H7 (cell line): Measurements from ENCODE around the gene CSPG4. TPM values are rescaled to one million over a fixed set of nuclear protein-coding genes. Genes with fewer than 3 reads are reported as not detected.
"Not testable (repeated sequence)": the region's sequence is repeated elsewhere in the genome, so short reads cannot be mapped to it uniquely, and the experiment has no call there.

Experiments used
- DNase-seq: peaks from one replicate; pipeline ENCODE4 v3.0.0; 2012
- H3K27me3 ChIP-seq: 2 replicates; pipeline ENCODE4 v1.6.0; 2011; ENCODE audit warnings: mild to moderate bottlenecking, low read length; ENCODE audit not compliant: control insufficient read depth, insufficient read depth
- H3K36me3 ChIP-seq: replicated peaks from 2 replicates; pipeline ENCODE4 v1.5.1; 2011; ENCODE audit warnings: low read length; ENCODE audit not compliant: control insufficient read depth, insufficient read depth
- H3K4me3 ChIP-seq: 2 replicates; pipeline ENCODE4 v1.5.1; 2011; ENCODE audit warnings: low read depth, mild to moderate bottlenecking, control low read depth, low read length, moderate library complexity; ENCODE audit not compliant: insufficient read depth
- total RNA-seq: library from RNA; depleted of rRNA; stranded (reverse); fragments of >200 nt; shearing (Covaris generic); gene quantifications from 2 replicates; pipeline ENCODE4 v1.2.3, GENCODE V29; 2014

Gene CSPG4
- total RNA-seq, 1 experiment from 2014 or later = 4.3 TPM

DNA sequence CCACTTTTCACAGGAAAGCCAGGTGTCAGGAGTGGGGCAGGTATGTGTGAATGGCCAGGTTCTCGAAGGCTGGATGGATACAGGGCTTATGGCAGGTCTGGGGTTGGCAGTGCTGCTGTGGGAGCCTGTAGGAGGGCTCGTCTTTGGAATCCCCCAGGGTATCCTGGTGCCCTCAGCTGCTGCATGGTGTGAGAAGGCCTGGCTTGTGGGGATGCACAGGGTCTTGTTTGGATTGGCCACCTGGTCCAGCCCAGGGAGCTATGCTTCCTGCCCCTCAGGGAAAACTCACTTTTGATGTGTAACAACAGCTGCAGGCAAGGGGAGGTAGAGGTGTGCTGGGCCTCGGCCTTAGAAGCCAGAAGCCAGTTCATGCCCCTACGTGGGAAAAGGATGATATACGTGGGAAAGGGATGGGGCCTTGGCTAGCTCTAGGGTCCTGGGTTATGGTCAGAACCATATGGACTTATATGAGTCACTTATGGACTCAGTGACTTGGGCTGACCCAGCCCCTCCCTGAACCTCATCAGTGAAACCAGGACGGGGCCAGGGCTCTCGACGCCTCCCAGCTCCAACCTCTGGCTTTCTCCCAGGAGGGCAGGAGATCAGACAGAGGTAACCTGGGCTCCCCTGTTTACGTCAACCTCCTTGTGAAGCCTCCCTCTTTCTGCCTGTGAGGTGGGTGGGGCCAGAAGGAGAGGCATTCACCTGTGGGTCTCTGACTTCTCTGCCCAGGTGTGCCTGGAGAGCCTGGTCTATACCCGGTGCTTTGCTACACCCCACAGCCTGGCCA, 37.8 kb upstream of the CSPG4 start:
- Histone ChIP-seq H3K36me3 (no peaks in the 10 kb centered on the region), H3K4me3 (no peak overlapping the region), H3K27me3 (no peaks in the 10 kb centered on the region)
- DNase-seq = no peak

DNA sequence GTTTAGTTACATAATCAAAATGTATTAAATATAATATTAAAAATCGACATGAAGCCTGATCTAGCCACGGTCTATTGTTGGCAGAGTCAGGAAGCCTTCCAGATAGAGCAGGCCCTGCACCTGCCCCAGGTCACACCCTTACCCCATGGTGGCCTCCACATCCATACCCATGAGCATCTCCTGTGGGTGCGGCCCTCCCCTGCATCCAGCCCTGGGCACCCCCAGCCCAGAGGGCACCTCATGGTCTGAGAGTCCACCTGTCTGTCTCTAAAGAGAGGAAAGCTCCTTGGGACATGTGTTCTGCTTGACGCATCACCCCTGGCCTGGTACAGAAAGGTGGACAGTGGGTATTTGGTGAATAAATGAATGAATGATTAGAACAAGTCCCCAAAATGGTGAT, 37.2 kb upstream of the CSPG4 start:
- Histone ChIP-seq H3K36me3 (no peaks in the 10 kb centered on the region), H3K4me3 (no peak overlapping the region), H3K27me3 (no peaks in the 10 kb centered on the region)
- no peak for DNase-seq

DNA sequence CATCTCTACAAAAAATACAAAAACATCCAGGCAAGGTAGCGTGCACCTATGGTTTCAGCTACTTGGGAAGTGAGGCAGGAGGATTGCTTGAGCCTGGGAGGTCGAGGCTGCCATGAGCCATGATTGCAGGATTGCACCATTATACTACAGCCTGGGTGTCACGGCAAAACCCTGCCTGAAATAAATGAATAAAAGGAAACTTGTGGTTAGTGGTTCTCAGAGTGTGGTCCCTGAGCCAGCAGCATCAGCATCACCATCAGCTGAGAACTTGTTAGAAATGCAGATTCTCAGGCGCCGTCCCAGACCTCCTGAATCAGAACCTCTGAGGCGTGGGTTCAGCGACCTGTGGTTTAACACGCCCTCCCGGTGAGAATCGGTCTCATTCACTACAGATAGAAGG, 36.2 kb upstream of the CSPG4 start:
- H3K27me3 ChIP-seq, DNase-seq, H3K4me3 ChIP-seq, H3K36me3 ChIP-seq: not testable (repeated sequence)

DNA sequence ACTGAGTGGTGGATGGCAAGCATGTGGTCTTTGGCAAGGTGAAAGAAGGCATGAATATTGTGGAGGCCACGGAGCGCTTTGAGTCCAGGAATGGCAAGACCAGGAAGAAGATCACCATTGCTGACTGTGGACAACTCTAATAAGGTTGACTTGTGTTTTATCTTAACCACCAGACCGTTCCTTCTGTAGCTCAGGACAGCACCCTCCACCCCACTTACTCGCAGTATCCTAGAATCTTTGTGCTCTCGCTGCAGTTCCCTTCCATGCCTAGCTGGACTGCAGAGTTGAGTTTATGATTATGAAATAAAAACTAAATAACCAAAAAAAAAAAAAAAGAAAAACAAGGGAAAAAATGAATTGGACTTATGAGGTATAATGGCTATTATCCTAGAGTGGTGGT, 34.5 kb upstream of the CSPG4 start:
- H3K27me3 ChIP-seq, H3K36me3 ChIP-seq, DNase-seq, H3K4me3 ChIP-seq: not testable (repeated sequence)

DNA sequence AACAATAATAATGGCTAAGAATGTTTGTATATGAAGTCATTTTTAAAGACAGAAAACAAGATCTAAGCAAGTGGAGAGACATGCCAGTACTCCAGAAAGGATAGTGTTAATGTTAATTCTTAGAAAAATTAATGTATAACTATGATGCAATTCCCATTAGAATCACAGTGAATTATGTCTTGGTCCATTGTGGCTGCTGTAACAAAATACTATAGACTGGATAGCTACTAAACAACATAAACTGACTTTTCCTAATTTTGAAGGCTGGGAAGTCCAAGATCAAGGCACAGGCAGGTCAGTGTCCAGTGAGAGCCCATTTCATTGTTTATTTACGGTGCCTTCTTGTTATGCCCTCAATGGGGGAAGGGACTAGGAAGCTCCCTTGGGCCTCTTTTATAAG, 32.7 kb upstream of the CSPG4 start:
- DNase-seq = no peak
- H3K36me3 ChIP-seq = no peaks in the 10 kb centered on the region
- no peak overlapping the region for H3K4me3 ChIP-seq
- no peaks in the 10 kb centered on the region for H3K27me3 ChIP-seq

DNA sequence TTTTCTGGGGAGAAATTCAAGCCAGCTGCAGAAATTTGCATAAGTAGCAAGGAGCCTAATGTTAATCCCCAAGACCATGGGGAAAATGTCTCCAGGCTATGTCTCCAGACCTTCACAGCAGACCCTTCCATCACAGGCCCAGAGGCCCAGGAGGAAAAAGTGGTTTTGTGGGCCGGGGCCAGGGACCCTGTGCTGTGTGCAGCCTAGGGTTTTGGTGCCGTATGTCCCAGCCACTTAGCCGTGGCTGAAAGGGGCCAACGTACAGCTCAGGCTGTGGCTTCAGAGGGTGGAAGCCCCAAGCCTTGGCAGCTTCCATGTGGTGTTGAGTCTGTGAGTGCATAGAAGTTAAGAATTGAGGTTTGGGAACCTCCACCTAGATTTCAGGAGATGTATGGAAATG, 29.7 kb upstream of the CSPG4 start:
- DNase-seq, H3K4me3 ChIP-seq, H3K27me3 ChIP-seq, H3K36me3 ChIP-seq: not testable (repeated sequence)

DNA sequence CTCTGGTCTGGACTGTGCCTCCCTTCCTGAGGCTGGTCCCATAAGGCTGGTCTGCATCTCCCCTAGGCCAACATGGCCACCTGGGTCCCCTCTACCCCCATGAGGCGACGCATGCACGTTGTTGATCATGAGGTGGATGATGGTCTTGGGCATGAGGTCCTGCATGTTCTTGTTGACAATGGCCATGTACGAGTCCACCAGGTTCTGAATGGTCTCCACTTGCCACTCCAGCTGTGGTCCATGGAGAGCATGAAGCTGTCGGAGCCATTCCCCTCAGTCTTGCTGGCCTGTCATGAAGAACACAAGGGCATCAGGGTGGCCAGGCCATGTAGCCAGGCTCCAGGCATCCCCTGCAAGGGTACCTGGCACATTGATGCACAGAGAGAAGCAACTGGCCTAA, 27.1 kb upstream of the CSPG4 start:
- H3K4me3 ChIP-seq = no peak overlapping the region
- H3K36me3 ChIP-seq = no peaks in the 10 kb centered on the region
- DNase-seq = no peak
- peaks cover 10% of the 10 kb centered on the region for H3K27me3 ChIP-seq

DNA sequence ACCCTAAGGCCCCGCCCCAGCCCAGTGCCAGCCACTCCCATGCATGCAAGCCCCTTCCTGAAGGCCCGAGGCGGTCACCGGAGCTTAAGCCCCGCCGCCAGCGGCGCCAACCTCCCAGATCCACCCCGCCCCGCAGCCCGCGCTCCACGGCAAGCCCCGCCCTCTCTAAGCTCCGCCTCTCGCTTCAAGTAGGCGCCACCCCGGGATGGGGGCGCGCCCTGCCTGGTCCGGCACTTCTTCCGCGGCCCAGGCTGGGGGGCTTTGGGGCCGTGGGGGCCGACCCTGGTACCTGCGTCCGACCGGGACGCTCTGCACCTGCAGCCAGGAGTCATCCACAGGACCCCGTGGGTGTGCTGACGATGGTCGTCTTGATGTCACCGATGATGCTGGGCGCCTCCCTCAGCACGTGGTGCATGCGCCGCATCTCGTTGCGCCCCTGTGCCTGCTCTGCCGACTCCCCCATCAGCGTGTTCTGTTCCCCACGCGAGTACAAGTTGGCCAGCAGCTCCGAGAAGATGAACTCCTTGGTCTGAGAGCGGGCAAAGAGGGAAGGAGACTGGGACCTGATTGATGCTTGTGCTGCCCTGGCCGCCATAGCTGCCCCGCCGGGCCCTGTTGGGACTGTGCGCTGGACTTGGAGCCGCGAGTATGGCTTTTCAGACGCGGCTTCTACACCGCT, 26.1 kb upstream of the CSPG4 start:
- peak; percentile 100 for DNase-seq
- H3K36me3 ChIP-seq = peaks cover 2% of the 10 kb centered on the region
- peak overlapping the region; percentile 76 for H3K4me3 ChIP-seq
- peaks cover 10% of the 10 kb centered on the region for H3K27me3 ChIP-seq

DNA sequence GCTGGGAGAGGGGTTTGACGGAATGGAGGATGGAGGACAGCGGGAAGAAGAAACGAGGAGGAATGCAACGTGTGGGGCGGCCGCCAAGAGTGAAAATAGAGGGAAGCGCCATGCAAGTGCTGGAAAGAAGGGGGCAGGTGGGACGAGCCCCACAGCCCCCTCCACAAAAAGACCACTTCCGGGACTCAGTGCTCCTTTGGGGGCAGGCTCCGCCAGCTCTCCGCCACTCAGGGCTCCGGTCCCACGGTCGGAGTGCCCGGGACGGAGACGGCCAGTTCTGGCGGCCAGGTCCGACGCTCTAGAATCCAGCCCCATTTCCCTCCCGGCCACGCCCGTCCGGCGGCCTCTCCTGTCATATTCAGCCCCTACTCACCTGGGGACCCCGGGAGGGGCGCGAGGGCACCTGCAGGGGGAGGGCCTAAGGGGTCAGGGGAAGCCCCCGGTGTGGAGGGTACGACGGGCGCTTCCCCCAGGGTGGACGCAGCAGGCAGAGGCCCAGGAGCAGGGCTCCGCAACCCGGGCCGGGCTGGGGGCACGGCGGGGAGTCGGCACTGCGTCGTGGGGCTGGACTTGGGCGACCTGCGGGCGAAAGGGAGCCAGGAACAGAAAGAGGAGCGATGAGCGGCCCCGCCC, 25.5 kb upstream of the CSPG4 start:
- DNase-seq = no peak
- Histone ChIP-seq H3K4me3 (peak overlapping the region; percentile 76), H3K36me3 (peaks cover 2% of the 10 kb centered on the region), H3K27me3 (peaks cover 10% of the 10 kb centered on the region)

DNA sequence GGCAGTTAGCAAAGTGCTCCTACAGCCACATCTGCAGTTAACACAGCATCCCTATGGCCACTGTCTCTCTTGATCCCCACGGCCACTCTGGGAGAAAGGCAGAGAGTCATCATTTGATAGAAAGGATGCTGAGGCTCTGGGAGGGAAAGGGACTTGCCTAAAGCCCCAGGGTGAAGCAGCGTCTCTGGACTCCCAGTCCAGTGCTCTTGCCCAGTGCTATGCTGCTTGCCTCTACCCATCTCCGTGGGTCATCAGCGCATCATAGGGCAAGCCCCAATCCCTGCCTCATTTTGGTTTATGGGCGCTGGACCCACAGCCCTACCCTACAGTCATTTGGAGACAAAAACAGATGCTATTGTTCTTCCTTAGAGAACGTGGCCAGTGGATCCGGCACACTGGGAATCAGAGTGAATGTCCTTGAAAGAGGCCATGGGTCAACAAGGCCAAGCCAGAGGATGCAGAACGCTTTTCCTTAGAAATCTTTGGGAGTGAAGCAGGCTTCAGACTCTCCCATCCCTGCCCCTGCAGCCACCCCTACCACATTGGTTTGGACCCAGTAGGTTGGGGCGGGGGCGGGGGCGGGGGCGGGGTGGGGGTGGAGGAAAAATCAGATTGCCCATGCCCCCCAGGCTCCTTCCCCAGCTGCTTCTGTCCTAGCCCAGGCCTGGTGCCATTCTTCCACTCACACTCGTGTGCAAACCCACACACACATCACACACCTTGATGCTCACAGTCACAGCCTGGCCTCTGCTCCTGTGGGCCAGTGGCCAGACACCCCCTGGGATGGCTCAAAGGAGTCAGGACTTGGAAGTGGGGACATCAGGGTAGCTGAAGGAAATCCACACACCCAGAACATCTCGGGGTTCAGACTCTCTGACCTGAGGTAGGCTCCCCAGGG, 24.7 kb upstream of the CSPG4 start:
- H3K27me3 ChIP-seq, DNase-seq, H3K36me3 ChIP-seq: not testable (repeated sequence)
- H3K4me3 ChIP-seq = peak overlapping the region; percentile 76

DNA sequence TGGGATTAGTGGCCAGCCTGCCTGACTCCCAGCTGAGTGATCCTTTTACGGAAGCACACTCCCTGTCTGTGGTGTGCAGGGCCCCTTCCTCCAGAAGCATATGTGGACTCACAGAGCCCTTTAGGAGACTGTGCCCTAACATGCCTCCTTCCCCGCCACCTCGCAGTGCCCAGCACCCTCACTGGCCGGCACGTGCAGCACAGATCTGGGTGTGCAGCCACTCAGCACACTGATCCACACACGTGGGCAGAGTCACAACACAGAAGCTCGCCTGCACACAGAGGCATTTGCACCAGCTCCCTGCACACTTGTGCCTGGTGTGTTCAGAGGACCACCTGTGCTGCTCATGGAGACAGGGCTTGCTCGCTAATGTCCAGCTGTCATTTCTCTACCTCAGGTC, 23.6 kb upstream of the CSPG4 start:
- no peak for DNase-seq
- peaks cover 10% of the 10 kb centered on the region for H3K27me3 ChIP-seq
- H3K4me3 ChIP-seq = no peak overlapping the region
- H3K36me3 ChIP-seq = peaks cover 2% of the 10 kb centered on the region

DNA sequence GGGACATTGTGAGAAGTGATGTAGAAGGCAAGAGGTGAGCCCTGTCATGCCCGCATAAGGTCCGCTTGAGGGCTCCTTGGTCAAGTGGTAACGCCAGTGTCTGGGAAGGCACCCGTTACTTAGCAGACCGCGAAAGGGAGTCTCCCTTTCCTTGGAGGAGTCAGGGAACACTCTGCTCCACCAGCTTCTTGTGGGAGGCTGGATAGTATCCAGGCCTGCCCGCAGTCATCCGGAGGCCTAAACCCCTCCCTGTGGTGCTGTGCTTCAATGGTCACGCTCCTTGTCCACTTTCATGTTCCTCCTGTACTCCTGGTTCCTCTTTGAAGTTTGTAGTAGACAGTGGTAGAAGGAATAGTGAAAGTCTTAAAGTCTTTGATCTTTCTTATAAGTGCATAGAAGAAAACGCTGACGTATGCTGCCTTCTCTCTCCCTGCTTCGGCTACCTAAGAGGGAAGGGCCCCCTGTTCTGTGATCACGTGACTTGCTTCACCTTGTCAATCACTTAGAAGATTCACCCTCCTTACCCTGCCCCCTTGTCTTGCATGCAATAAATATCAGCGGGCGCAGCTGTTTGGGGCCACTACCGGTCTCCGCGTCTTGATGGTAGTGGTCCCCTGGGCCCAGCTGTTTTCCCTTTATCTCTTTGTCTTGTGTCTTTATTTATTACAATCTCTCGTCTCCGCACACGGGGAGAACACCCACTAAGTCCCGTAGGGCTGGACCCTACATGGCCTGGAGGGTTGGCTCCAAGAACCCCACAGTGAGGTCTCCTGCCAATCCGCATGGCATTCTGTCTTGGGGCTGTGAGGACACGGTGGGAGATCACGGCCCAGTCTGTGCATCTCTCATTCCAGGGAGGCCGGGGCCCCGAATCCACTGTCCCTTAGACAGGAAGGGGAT, 22.5 kb upstream of the CSPG4 start:
- H3K36me3 ChIP-seq, H3K4me3 ChIP-seq, H3K27me3 ChIP-seq, DNase-seq: not testable (repeated sequence)

DNA sequence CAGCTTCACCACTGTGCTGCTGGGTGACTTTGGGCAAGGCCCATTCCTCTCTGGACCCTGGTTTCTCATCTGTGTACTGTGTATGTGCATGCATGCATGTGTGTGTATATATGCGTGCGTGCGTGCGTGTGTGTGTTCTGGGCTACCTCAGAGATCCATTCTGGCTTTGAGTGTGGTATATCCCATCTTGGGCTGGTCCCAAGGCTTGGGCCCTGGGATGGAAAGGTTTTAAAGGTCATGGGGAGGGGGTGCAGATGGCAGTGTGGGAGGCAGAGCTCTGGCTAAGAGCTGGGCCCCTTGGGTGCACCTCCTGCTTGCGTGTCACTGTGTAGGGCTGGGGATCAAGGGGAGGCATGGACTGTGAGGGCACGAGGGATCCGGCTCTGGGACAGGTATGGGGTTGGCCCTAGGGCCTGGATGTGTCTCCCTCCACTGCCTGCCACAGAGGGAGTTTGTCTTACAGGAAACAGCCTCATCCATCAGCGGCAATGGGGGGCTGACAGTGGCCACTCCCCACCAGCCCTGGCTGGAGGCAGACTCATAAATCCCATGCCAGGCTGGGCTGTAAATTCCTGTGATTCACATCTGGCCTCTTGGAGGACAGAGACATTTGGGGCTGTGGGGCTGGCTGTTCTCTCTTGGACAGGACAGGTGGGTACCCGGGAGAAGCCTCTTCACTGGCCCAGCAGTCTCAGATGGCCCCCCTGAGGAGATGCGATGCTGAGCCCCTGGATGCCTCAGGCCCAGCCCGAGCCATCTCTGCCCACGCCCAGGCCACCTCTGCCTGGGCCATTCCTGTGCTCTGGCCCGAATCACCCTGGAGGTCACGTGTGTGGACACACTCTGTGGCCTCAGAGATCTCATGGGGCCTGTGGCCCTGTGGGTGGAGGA, 21.4 kb upstream of the CSPG4 start:
- no peak for DNase-seq
- H3K4me3 ChIP-seq = no peak overlapping the region
- H3K36me3 ChIP-seq = peaks cover 2% of the 10 kb centered on the region
- H3K27me3 ChIP-seq = peaks cover 2% of the 10 kb centered on the region
